ENCODE results near the gene ZC3HAV1L. TPM values are rescaled to one million over a fixed set of nuclear protein-coding genes. Genes with fewer than 3 reads are reported as not detected.
"Not testable (repeated sequence)": the region's sequence is repeated elsewhere in the genome, so short reads cannot be mapped to it uniquely, and the experiment has no call there.

ZC3HAV1L gene
- total RNA-seq, 2 donors from 2014 or later: 23.6 to 32.4 TPM

GRCh38 chr7:139043823-139044812, 8.3 kb upstream of the ZC3HAV1L start:
- peak; percentile 66 for ATAC-seq (replicated peaks)
- H3K4me3 Mint-ChIP-seq: peak overlapping the region; percentile 40

GRCh38 chr7:139041378-139042085, 5.7 kb upstream of the ZC3HAV1L start:
- Mint-ChIP-seq H3K36me3 (ENCODE audit: low read depth) (peaks cover 37% of the 10 kb centered on the region), H3K4me1 (peaks cover 37% of the 10 kb centered on the region), H3K27ac (peak overlapping the region; percentile 25), H3K4me3 (peak overlapping the region; percentile 7), H3K27me3 (no peaks in the 10 kb centered on the region), H3K9me3 (no peaks in the 10 kb centered on the region)
- ATAC-seq (replicated peaks): peak; percentile 48

More at GRCh38 chr7:139043823-139044812, 8.3 kb upstream of the ZC3HAV1L start:
- Mint-ChIP-seq H3K4me1 (peaks cover 44% of the 10 kb centered on the region), H3K27ac (peak overlapping the region; percentile 65), H3K9me3 (no peaks in the 10 kb centered on the region), H3K27me3 (no peaks in the 10 kb centered on the region), H3K36me3 (ENCODE audit: low read depth) (peaks cover 63% of the 10 kb centered on the region)

- Mint-ChIP-seq H3K4me1 (peaks cover 17% of the 10 kb centered on the region), H3K27me3 (no peaks in the 10 kb centered on the region), H3K27ac (no peak overlapping the region), H3K36me3 (ENCODE audit: low read depth) (peaks cover 23% of the 10 kb centered on the region), H3K4me3 (no peak overlapping the region), H3K9me3 (no peaks in the 10 kb centered on the region)
- ATAC-seq (replicated peaks): no peak
Observed at GRCh38 chr7:139038691-139039090, 2.8 kb upstream of the ZC3HAV1L start.

GRCh38 chr7:139036901-139037300, 1.1 kb upstream of the ZC3HAV1L start:
- H3K4me3 Mint-ChIP-seq: peak overlapping the region; percentile 82
- H3K36me3 Mint-ChIP-seq (ENCODE audit: low read depth): peaks cover 33% of the 10 kb centered on the region
- H3K27ac Mint-ChIP-seq: peak overlapping the region; percentile 76
- no peaks in the 10 kb centered on the region for H3K9me3 Mint-ChIP-seq
- peaks cover 15% of the 10 kb centered on the region for H3K4me1 Mint-ChIP-seq
- no peak for ATAC-seq (replicated peaks)
- H3K27me3 Mint-ChIP-seq: no peaks in the 10 kb centered on the region

GRCh38 chr7:139034855-139035585, 822 bp downstream of the ZC3HAV1L start:
- Mint-ChIP-seq H3K9me3 (no peaks in the 10 kb centered on the region), H3K4me1 (peaks cover 6% of the 10 kb centered on the region), H3K27me3 (no peaks in the 10 kb centered on the region), H3K36me3 (ENCODE audit: low read depth) (peaks cover 48% of the 10 kb centered on the region), H3K4me3 (peak overlapping the region; percentile 82), H3K27ac (peak overlapping the region; percentile 38)
- peak; percentile 23 for ATAC-seq (replicated peaks)

- Mint-ChIP-seq H3K9me3 (no peaks in the 10 kb centered on the region), H3K4me1 (peaks cover 6% of the 10 kb centered on the region), H3K27ac (no peak overlapping the region), H3K4me3 (peak overlapping the region; percentile 82), H3K36me3 (ENCODE audit: low read depth) (peaks cover 55% of the 10 kb centered on the region), H3K27me3 (no peaks in the 10 kb centered on the region)
- no peak for ATAC-seq (replicated peaks)
Observed at GRCh38 chr7:139034336-139034735, 1.5 kb downstream of the ZC3HAV1L start.

GRCh38 chr7:139033346-139034114, 2.3 kb downstream of the ZC3HAV1L start:
- Mint-ChIP-seq H3K4me3 (peak overlapping the region; percentile 82), H3K27ac (no peak overlapping the region), H3K36me3 (ENCODE audit: low read depth) (peaks cover 63% of the 10 kb centered on the region), H3K27me3 (no peaks in the 10 kb centered on the region), H3K9me3 (no peaks in the 10 kb centered on the region), H3K4me1 (peaks cover 6% of the 10 kb centered on the region)
- no peak for ATAC-seq (replicated peaks)

GRCh38 chr7:139032473-139032872, 3.4 kb downstream of the ZC3HAV1L start:
- peaks cover 6% of the 10 kb centered on the region for H3K4me1 Mint-ChIP-seq
- no peak for ATAC-seq (replicated peaks)
- H3K36me3 Mint-ChIP-seq (ENCODE audit: low read depth): peaks cover 74% of the 10 kb centered on the region
- H3K27ac Mint-ChIP-seq: no peak overlapping the region
- no peak overlapping the region for H3K4me3 Mint-ChIP-seq
- H3K27me3 Mint-ChIP-seq: no peaks in the 10 kb centered on the region
- no peaks in the 10 kb centered on the region for H3K9me3 Mint-ChIP-seq

- Mint-ChIP-seq H3K4me3 (no peak overlapping the region), H3K27me3 (no peaks in the 10 kb centered on the region), H3K4me1 (peaks cover 6% of the 10 kb centered on the region), H3K36me3 (ENCODE audit: low read depth) (peaks cover 96% of the 10 kb centered on the region), H3K27ac (no peak overlapping the region), H3K9me3 (no peaks in the 10 kb centered on the region)
- ATAC-seq (replicated peaks): no peak
Observed at GRCh38 chr7:139029353-139029752, 6.5 kb downstream of the ZC3HAV1L start.

- Mint-ChIP-seq H3K9me3 (no peaks in the 10 kb centered on the region), H3K36me3 (ENCODE audit: low read depth) (peaks cover 91% of the 10 kb centered on the region), H3K4me1 (no peaks in the 10 kb centered on the region)
Observed at GRCh38 chr7:139026551-139026950, 9.3 kb downstream of the ZC3HAV1L start.

GRCh38 chr7:139025861-139026260, 10.0 kb downstream of the ZC3HAV1L start:
- H3K27ac Mint-ChIP-seq; H3K4me3 Mint-ChIP-seq; ATAC-seq (replicated peaks); H3K9me3 Mint-ChIP-seq; H3K27me3 Mint-ChIP-seq; H3K4me1 Mint-ChIP-seq: not testable (repeated sequence)
- peaks cover 84% of the 10 kb centered on the region for H3K36me3 Mint-ChIP-seq (ENCODE audit: low read depth)

More at GRCh38 chr7:139026551-139026950, 9.3 kb downstream of the ZC3HAV1L start:
- no peak overlapping the region for H3K4me3 Mint-ChIP-seq
- no peak for ATAC-seq (replicated peaks)
- no peaks in the 10 kb centered on the region for H3K27me3 Mint-ChIP-seq
- H3K27ac Mint-ChIP-seq: peak overlapping the region; percentile 10

GRCh38 chr7:139023076-139023475, 12.8 kb downstream of the ZC3HAV1L start:
- H3K4me3 Mint-ChIP-seq: no peak overlapping the region
- H3K36me3 Mint-ChIP-seq (ENCODE audit: low read depth): peaks cover 59% of the 10 kb centered on the region

GRCh38 chr7:139022286-139022685, 13.6 kb downstream of the ZC3HAV1L start:
- Mint-ChIP-seq H3K27me3 (no peaks in the 10 kb centered on the region), H3K4me1 (no peaks in the 10 kb centered on the region), H3K4me3 (no peak overlapping the region), H3K36me3 (ENCODE audit: low read depth) (peaks cover 51% of the 10 kb centered on the region), H3K27ac (no peak overlapping the region), H3K9me3 (no peaks in the 10 kb centered on the region)
- ATAC-seq (replicated peaks): no peak

More at GRCh38 chr7:139023076-139023475, 12.8 kb downstream of the ZC3HAV1L start:
- ATAC-seq (replicated peaks): no peak
- Mint-ChIP-seq H3K27me3 (no peaks in the 10 kb centered on the region), H3K27ac (no peak overlapping the region), H3K4me1 (no peaks in the 10 kb centered on the region), H3K9me3 (no peaks in the 10 kb centered on the region)
